ENCODE measurements around the gene PDZK1IP1.

The PDZK1IP1 gene

DNA sequence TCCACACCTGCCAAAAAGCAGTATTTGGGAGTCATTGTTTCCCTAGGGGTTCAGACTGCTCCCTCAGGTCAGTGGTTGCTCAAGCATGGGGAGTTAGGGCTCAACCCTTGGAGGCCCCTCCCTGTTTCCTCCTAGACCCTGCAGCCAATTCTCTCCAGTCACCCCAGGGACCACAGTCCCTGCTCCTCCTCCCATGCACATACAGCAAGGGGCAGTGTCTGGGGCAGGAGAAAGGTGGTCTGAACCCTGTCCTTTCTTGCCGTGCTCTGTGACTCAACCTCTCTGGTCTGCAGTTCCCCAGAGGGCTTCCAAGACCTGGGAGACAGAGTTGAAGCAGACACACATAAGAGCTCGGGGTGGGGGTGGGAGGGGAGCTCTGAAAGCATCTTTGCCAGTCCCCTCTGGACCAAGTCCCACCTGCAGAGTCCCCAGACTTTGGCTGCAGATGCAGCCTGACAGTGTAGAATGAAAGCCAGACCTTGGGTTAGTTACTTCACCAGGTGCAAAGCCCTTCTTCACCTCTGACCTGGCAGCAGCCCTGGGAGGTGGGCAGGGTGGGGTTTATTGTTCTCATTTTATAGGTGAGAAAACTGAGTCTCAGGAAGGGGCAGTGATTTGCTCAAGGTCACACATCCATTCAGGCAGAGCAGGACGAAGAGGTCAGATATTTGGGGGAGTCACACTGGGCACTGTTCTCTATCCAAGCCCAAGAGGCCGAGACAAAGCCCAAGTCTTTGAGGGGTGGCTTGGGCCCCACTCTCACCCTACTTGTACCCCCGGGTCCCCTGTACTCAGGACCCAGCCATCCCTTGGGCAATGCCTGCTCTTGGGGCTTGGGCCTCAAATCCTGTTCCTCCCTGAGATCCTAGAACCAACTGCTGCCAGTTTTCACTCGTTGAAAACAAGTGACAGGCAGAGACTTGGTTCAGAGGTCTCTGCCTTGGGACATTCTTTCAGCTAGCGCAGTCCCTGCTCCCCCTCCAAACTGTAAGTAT, 748 bp downstream of the PDZK1IP1 start:
- TF ChIP-seq, protein P1, sequence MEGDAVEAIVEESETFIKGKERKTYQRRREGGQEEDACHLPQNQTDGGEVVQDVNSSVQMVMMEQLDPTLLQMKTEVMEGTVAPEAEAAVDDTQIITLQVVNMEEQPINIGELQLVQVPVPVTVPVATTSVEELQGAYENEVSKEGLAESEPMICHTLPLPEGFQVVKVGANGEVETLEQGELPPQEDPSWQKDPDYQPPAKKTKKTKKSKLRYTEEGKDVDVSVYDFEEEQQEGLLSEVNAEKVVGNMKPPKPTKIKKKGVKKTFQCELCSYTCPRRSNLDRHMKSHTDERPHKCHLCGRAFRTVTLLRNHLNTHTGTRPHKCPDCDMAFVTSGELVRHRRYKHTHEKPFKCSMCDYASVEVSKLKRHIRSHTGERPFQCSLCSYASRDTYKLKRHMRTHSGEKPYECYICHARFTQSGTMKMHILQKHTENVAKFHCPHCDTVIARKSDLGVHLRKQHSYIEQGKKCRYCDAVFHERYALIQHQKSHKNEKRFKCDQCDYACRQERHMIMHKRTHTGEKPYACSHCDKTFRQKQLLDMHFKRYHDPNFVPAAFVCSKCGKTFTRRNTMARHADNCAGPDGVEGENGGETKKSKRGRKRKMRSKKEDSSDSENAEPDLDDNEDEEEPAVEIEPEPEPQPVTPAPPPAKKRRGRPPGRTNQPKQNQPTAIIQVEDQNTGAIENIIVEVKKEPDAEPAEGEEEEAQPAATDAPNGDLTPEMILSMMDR (IDR thresholded peaks at IDR 0.05), result no peak
- H3K9ac ChIP-seq, result no peak overlapping the region
- H2AFZ ChIP-seq, result no peak overlapping the region
- no peaks in the 10 kb centered on the region for H3K9me3 ChIP-seq (ENCODE audit: control insufficient read depth, low read length)
- H3K79me2 ChIP-seq, result no peaks in the 10 kb centered on the region
- H3K27ac ChIP-seq, result no peak overlapping the region
- no peak overlapping the region for H3K4me3 ChIP-seq (ENCODE audit: low read depth, low read length)
- no peak overlapping the region for H3K4me2 ChIP-seq (ENCODE audit: low read length)
- no peaks in the 10 kb centered on the region for H3K4me1 ChIP-seq
- H3K27me3 ChIP-seq (ENCODE audit: control insufficient read depth, insufficient read depth, low read length), result no peaks in the 10 kb centered on the region
- no peaks in the 10 kb centered on the region for H3K36me3 ChIP-seq (ENCODE audit: control insufficient read depth, insufficient read depth, low read length)

DNA sequence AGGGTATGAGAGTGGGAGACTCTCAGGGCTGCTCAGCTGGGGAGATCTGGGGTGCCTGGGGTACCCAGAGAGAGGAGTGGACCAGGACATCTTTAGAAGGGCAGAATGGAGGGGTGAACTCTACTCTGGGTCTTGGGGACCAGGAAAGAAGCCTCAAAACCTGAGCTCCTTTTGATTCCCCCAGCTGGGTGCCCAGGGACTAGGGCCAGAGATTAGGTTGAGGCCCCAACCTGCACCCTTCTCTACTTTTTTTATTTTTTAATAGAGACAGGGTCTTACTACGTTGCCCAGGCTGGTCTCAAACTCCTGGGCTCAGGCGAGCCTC, 1.9 kb downstream of the PDZK1IP1 start:
- Histone ChIP-seq H3K27me3 (ENCODE audit: control insufficient read depth, insufficient read depth, low read length) (no peaks in the 10 kb centered on the region), H3K36me3 (ENCODE audit: control insufficient read depth, insufficient read depth, low read length) (no peaks in the 10 kb centered on the region), H3K4me3 (ENCODE audit: low read depth, low read length) (no peak overlapping the region), H3K4me1 (no peaks in the 10 kb centered on the region), H2AFZ (no peak overlapping the region), H3K9ac (no peak overlapping the region), H3K4me2 (ENCODE audit: low read length) (no peak overlapping the region), H3K9me3 (ENCODE audit: control insufficient read depth, low read length) (no peaks in the 10 kb centered on the region), H3K79me2 (no peaks in the 10 kb centered on the region), H3K27ac (no peak overlapping the region)
- TF ChIP-seq, protein P1 (IDR thresholded peaks at IDR 0.05), result no peak

DNA sequence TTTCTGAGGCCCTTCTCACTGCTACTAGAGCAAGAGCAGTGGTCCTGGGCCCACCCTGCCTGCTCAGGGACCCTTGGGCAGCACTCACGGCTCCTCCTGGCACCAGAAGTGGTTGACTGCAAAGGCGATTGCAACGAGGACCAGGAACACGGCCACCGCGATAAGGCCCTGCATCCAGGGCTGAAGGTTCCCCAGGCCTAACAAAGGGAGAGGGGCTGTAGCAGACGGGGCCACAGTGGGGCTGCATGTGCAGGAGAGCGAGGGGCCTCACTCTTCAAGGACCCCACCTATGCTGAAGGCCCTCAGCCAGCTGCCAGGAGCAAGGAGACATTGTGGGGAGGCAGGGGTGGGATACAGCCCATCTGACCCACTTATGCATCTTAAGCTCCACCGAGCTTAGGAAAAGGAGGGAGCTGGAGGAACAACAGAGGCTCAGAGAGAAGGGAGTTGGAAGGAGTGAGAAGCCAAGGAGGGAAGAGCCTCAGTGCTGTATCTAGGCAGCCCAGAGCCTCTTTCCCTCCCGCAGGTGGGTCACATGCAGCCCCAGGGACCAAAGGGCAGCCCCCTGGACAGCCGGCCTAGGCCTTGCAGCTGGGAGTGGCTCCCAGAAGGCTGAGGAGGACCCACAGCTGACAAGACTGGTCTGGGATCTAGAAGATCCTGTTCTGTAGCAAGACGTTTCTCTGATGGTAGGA, 2.5 kb downstream of the PDZK1IP1 start:
- Histone ChIP-seq H3K36me3 (ENCODE audit: control insufficient read depth, insufficient read depth, low read length) (no peaks in the 10 kb centered on the region), H3K4me2 (ENCODE audit: low read length) (no peak overlapping the region), H3K9ac (no peak overlapping the region), H3K4me1 (no peaks in the 10 kb centered on the region), H3K9me3 (ENCODE audit: control insufficient read depth, low read length) (no peaks in the 10 kb centered on the region), H3K27ac (no peak overlapping the region), H3K79me2 (no peaks in the 10 kb centered on the region), H3K4me3 (ENCODE audit: low read depth, low read length) (no peak overlapping the region), H3K27me3 (ENCODE audit: control insufficient read depth, insufficient read depth, low read length) (no peaks in the 10 kb centered on the region), H2AFZ (no peak overlapping the region)
- TF ChIP-seq, protein P1 (IDR thresholded peaks at IDR 0.05), result no peak

DNA sequence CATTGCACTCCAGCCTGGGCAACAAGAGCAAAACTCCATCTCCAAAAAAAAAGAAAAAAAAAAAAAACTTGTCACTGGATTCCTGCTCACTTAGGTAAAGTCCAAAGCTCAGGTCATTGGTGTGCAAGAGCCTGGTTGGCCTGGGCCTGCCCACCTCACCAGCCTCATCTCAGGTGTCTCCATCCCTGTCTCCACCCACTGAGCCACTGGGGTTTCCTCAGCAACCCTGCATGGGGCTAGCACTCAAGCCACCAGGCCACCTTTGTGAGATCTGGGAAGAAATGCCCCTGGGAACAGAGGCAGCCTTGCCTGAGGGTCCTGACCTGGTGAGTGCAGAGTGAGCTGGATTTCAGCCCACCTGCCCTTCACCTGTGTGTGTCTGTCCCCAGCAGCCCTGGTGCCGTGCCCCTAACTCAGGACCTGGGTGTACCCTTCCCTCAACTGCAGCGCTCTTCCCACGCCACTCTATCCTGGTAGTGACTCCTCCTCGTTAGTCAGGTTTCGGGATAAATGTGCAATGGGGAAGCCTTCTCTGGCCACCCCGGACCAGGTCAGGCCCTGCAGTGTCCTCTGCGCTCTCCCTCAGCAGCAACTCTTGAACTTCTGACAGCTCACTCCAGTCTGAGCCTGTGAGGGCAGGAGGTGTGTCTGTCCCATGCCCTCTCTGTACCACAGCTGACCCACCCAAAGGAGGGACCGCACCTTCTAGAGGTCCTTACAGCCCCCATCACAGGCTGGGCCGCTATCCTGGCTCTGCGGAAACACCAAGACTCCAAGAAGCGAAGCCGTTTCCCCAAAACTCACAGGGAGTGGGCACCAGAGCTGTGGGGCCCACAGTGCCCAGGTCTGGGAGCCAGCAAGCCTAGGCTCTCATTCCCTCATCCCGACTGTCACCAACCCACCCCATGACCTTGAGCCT, 3.3 kb downstream of the PDZK1IP1 start:
- no peak overlapping the region for H3K27ac ChIP-seq
- no peak overlapping the region for H3K9ac ChIP-seq
- no peaks in the 10 kb centered on the region for H3K27me3 ChIP-seq (ENCODE audit: control insufficient read depth, insufficient read depth, low read length)
- no peaks in the 10 kb centered on the region for H3K36me3 ChIP-seq (ENCODE audit: control insufficient read depth, insufficient read depth, low read length)
- H3K9me3 ChIP-seq (ENCODE audit: control insufficient read depth, low read length), result no peaks in the 10 kb centered on the region
- H3K4me2 ChIP-seq (ENCODE audit: low read length), result no peak overlapping the region
- H3K4me3 ChIP-seq (ENCODE audit: low read depth, low read length), result no peak overlapping the region
- TF ChIP-seq, protein P1 (IDR thresholded peaks at IDR 0.05), result no peak
- no peak overlapping the region for H2AFZ ChIP-seq
- H3K4me1 ChIP-seq, result no peaks in the 10 kb centered on the region
- no peaks in the 10 kb centered on the region for H3K79me2 ChIP-seq
